Left forelimb (tissue), 1 donor: ENCODE measurements around the gene NXN.
"Not testable (repeated sequence)": the region's sequence is repeated elsewhere in the genome, so short reads cannot be mapped to it uniquely, and the experiment has no call there.

Experiments
- DNase-seq: peaks from one replicate; pipeline ENCODE4 v3.0.0-alpha.2; 2018; ENCODE audit warnings: low spot score

NXN gene

DNA sequence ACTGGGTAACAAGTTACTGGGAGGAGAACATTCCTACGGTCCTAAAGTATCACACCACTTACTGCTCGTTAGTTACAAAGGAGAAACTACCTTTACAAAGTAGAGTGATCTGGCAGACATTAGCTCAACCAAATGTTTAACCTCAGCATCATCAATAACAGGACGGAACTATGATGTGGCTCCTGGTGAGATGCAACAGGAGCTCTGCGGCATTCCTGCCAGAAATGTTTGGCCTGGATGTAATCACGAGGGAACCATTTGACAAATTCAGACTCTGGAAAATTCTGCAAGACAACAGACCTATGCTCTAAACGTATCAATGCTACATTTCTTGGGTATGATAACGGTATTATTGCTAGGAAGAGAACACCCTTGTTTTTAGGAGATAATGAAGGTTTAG lies 117.0 kb downstream of the NXN start:
- no peak for DNase-seq

DNA sequence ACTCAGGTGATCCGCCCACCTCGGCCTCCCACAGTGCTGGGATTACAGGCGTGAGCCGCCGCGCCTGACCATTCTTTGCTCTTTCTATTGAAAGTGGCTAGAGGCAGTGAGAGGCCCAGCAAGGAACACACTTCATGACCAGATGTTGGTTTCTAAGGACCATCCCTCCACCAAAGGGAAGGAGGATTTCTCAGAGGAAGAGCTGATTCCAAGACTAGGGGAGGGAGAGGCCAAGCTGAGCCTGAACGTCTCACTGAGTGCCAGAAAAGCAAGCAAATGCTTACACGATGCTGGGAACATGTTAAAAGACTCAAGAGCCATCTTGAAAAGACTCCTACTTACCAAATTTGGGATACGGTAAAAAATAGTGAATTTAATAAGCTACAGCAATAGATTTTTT lies 118.2 kb downstream of the NXN start:
- no peak for DNase-seq

DNA sequence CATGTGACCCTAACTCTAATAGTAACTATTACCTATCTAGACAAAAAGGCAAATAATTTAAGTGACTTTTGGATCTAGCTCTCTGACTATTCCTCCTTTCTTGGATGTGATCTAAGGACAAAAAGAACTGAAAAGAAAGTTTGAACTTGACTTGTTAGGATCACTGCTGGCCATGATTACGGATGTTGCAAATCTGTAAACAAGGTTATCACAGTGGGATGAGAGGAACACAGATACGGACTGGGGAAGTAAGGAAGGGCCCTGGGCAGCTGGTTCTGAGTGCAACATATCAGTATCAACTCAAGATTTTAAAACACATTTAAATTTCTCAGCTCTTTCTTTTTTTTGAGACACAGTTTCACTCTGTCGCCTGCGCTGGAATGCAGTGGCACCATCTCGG lies 118.8 kb downstream of the NXN start:
- no peak for DNase-seq

DNA sequence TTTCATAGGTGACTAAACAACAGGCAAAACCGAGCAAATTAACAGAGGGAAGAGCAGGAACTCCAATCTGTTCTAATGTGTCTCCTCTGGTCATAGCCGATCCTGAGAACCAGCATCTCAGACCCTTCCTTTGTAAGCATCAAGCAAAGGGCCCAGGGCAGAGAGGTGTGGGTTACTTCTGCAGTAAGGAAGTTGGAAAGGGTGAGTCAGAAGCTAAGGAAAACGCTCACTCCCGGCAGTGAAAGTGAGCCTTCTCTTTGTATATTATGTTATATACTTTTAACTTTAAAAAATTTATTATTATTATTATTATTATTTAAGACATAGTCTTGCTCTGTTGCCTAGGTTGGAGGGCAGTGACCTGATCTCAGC lies 119.8 kb downstream of the NXN start:
- no peak for DNase-seq

DNA sequence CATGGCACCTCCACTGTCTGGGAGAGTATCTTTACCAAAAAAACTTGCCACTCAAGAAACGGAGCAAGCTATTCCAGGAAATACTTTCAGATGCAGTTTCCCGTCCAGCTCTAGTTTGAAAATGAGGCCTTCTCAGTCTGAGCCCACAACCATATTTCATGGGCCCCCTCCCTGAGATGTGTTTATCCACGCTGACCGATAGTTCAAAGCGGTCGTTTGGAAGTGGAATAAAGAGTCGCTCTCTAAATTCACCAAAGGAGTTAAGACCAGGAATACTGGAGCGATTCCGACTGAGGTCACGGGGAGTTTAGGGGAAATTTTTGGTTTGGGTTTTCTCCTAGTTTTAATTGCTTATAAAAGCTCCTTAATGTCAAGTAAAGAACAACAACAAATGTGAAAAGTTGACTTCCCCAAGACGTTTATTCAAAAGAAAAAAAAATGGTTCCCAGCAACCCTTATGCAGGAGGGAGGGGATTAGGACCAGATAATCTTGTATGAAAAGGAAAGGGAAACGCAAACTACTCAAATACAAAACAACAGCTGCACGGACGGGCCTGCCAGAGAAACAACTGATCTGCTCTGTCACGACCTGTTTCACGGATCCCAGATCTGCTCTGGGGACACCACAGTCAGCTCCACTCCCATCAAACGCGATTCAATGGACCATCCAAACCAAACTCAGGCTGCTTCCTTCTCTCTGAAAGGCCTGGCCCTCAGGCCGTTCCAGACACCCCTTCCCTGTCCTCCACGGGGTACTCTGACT lies 120.3 kb downstream of the NXN start:
- DNase-seq = peak; percentile 78

DNA sequence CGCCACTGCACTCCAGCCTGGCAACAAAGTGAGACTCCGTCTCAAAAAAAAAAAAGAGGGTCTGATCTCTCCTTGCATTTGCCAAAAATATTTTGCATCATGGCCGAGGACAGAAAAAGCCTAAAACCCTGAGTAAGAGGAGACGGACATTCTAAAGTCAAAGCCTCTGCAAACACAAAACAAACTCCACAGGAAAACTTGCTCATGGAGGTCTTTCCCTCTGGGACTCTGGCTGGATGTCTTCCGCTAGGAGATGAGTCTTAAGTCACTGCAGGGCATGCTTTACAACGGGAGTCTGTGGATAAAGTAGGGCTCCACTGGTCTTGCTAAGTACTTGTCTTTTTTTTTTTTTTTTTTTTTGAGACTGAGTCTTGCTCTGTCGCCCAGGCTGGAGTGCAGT lies 123.4 kb downstream of the NXN start:
- no peak for DNase-seq

DNA sequence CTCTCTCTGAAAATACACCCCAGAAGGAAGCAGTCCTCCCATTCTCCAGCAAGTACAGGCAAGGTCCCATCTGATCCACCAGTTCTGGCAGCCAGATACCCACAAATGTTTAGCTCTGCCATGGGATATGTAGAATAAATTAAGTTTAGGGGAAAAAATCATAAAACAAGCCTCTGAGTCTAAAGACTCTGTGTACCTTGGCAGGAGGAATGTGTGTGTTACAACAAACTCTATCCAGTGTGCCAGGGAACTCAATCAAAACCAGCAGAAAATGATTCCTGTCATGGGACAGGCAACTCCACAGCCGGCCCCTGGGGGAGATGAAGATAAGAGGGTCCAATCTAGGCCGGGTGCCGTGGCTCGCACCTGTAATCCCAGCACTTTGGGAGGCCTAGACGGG lies 124.0 kb downstream of the NXN start:
- DNase-seq = no peak

DNA sequence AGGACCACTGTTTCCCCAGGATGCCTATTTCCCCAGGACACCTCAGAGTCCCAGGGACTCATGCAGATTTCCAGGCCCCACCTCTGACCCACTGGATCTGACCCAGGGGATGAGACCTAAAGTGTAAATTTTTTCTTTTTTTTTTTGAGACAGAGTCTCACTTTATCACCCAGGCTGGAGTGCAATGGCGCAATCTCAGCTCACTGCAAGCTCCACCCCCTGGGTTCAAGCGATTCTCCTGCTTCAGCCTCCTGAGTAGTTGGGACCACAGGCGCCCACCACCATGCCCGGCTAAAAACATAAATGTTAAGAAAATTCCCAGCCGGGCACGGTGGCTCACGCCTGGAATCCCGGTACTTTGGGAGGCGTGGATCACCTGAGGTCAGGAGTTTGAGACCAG lies 126.7 kb downstream of the NXN start:
- not testable (repeated sequence) for DNase-seq

DNA sequence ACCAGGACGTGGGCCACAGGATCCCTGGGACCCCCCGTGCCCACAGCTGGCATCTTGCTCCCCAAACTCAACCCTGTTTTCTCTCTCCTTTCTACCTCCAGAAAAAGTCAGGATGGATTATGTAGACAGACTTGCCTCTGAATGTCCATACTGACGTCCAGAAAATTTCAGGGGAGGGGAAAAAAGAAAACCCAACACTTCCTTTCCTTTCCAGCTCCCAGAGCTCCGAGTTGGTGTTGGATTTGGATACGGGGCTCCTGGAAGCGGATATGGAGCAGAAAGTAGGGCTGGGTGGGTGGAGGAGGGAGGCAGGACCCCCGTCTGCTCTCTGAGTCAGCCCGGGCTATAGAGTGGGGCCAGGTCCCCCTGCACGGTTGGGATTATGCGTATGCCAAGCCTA lies 127.2 kb downstream of the NXN start:
- no peak for DNase-seq

DNA sequence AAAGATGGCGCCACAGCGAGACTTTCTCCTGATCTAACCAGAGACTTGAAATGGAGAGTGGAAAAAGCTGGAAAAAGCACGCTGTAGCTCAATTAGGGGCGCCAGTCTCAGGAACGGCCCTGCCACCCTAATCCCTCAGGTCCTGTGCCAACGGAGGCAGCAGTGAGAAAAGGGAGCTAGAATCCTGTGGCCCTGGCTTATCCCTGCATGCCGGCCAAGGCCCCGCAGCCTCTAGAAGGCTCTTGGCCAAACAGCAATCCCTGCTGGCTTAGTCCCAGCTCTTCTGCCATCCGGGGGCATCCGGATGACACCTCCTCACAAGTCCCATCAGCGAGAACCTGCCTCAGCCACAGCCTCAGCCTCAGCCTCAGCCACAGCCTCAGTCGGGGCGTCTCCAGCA lies 127.7 kb downstream of the NXN start:
- no peak for DNase-seq

DNA sequence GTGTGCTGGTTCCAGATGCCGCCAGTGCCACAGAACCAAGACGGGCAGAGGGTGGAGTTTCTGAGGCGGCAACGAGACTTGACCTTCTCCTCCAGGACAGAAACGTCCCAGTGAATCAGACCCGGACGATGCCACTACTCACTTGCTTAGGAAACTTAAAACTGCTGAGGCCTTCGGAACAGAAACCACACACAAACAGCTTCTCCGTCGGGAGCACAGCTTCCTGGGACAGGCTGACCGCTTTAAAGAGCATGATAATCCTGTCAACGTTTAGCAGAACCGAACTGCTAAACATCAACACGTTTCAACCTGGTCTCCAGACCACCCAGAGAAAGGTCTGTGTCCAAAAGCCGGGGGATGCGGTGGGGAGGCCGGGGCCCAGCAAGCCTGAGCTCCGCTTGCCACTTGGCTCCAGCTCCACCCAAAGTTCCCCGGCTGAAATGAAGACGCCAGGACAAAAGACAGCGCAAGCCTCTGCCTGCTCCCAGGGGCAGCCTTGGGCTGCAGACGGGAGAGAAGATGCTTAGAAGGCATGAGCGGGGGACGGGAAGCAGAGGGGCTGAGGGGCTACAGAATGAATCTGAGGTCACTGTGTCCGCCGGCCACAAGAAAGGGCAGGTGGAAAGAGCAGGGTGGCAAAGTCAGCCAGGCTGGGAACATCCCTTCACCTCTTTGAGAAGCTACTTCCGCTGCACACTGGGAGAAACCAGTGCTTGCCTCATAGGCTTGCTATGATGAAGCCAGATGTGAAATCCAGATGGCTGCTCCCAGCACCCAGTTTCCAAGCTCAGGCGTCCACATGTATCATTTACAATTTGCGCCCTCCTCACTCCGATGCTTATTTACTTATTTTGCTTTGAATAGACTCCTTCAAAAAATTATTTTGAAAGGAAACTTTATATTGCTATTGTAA lies 128.5 kb downstream of the NXN start:
- DNase-seq = peak; percentile 76

DNA sequence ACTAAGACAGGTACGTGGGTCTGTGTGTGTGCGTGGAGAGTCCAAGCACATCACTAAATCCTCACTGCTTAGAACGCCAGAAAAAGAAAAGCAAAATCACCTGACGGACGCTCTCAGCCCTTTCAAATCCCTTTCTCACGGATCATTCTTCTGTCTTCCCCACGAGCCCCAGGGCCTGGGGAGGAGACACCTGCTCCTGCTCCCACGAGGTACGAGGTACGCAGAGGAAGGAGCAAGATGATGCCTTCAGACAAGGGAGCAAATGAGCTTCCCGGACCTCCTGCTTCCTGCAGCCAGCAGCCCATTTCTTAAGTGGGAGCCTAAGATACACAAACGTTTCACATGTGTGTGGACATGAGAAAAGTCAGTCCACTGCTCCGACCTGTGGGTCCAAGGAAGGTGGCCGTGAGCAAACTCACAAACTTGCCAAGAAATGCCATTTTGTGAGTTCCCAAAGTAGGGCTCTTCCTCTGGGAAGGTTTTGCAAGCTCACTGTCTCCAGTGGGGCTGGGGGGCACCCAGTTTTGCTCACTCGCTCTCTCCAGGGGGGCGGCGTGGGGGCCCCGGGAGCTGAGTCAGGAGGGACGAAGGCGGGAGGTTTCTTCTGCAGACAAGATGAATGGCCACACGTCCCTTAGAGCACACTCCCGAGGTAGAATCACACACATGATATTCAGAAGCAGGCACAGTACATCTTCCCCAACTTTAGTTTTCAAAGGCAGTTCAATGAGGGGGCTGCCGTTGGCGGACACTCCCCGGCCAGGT lies 129.3 kb downstream of the NXN start:
- no peak for DNase-seq

DNA sequence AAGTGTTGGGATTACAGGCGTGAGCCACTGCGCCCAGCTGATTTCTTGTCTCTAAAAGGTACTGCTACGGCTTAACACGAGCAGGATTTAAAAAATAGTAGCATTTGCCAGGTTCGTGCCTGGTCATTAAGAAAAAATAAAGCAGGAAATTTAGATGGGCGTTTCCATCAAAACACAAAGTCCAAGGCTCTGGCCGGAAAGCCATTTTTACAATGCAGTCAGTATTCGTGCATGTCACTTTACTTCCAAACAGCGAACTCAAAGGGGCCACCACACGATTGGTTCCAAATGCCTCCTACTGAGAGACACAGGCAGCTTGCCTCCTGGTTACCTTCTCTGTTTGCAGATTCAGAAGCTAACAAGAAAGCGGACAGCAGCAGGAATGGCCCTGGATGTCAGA lies 131.2 kb downstream of the NXN start:
- no peak for DNase-seq

DNA sequence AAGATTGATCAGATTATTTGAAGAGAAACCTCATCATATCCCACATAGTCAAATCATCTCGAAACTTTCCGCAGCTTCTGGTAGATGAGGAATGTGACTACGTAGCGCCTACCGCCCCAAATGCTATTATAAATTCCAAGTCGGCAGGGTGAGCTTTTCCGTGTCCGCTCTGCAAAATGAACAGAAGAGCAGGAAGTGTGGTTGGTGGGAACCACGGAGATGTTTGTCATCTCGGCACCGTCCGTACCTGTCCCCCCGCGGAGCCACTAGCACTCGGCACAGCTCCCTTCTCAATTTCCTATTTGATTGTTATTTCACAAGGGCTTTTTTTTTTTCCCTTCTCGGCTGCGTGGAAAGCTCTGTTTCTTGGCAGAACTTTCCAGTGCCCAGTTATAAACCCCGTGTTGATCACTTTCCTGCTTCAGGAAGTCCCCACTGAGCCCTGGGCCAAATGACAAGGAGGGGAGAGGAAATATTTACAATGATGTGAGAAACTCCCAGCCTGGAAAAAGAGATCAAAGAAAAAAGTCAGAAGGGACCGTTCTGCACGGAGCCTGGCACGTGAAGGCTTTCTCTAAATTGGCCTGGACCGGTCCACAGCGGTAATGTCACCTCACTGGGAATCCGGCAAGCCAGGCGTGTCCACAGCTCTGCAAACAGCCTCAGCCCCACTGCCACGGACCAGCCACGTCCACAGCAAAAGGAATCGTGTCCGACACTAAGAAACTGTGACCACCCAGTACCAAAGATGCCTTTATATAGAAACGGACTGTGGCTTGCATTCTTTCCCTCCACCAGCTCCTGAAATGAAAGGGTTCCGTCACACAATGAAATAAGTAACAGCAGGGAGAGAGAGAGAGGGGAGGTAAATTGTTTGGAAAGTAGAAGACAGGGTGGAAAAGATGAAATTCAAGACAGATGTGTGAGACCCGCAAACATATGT lies 132.4 kb downstream of the NXN start:
- no peak for DNase-seq

DNA sequence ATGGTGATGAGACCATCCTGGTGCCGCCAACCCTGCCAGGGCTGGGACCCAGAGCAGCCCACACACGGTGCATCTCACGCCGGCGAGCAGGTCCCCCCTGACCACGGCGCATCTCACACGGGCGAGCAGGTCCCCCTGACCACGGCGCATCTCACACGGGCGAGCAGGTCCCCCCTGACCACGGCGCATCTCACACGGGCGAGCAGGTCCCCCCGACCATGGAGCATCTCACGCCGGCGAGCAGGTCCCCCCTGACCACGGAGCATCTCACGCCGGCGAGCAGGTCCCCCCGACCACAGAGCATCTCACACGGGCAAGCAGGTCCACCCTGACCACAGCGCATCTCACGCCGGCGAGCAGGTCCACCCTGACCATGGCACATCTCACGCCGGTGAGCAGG lies 138.3 kb downstream of the NXN start:
- no peak for DNase-seq

DNA sequence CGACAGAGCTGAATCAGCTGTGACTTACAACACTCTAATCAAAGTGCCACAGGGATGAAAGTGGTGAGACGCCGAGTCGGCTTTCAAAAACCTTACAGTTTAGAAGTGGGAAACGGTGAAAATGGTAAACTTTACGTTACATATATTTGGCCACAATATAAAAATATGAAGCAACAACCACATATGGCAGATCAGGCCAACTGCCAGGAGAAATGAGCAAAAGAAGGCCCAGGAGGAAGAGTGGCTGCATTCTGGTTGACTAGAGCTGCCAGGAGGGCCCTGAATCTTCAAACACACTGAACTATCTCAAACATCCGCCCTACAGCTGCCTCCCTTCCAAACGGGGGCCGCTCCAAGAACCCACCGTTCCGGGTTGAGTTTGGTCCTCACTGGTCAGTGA lies 141.1 kb downstream of the NXN start:
- no peak for DNase-seq

DNA sequence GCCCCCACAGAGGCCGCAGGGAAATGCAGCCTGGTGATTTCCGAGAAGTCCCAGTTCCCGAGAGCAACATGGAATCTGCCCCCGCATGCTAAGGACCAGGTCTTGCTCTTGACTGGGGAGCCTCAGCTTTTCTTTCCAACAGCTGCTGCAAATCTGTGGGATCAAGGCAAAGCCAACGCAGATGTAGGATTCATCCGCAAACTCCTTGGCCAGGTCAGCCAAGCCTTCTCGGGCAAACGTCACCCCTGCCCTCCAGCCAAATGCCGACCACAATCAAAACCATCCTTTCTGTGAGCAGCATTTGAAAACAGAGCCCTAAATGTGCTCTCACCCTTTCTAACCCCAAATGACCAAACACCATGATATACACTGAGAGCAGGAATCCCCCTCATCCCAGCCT lies 143.4 kb downstream of the NXN start:
- no peak for DNase-seq

DNA sequence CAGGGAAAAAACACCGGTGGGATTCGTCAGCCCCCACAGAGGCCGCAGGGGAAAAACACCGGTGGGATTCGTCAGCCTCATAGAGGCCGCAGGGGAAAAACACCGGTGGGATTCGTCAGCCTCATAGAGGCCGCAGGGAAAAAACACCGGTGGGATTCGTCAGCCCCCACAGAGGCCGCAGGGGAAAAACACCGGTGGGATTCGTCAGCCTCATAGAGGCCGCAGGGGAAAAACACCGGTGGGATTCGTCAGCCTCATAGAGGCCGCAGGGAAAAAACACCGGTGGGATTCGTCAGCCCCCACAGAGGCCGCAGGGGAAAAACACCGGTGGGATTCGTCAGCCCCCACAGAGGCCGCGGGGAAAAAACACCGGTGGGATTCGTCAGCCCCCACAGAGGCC lies 143.9 kb downstream of the NXN start:
- DNase-seq = not testable (repeated sequence)

DNA sequence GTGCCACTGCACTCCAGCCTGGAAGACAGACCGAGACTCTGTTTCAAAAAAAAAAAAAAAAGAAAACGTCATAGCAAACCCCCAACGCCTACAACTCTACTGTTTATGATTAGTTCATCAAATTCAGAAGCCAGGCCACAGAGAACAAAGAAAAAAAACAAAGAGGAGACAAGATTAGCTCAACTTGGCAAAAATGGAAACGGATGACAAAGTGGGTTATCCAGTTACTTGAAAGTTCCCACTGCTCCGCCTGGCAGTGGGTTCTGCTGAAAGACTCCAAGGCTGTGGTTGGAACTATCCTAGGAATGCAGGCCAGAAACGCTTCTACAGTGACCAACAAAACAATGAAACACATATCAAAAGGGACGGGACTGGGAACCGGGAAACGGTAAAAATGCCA lies 144.3 kb downstream of the NXN start:
- no peak for DNase-seq

DNA sequence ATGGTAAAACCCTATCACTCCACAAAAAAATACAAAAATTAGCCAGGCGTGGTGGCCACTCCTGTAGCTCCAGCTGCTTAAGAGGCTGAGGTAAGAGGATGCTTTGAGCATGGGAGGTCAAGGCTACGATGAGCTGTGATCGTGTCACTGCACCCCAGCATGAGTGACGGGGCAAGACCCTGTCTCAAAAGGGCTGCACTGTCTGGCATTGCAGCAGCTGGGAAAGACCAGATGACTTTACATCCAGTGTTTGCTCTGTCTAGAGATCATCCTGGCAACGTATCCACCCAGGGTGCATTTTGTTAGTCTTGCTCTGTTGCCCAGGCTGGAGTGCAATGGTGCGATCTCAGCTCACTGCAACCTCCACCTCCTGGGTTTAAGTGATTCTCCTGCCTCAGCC lies 145.4 kb downstream of the NXN start:
- no peak for DNase-seq

DNA sequence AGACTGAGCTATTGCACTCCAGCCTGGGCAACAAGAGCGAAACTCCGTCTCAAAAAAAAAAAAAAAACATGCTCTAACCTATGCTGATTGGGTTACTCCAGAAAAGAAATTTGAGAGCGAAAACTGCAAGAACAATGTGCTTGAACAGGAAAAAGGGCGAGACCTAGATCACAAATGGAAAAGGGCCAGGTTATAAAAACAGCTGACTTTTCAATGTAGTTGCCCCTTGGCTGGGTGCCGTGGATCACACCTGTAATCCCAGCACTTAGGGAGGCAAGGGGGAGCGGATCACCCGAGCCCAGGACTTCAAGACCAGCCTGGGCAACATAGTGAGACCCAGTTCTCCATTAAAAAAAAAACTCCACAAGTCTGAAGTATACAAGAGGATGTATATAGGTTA lies 148.6 kb downstream of the NXN start:
- no peak for DNase-seq

DNA sequence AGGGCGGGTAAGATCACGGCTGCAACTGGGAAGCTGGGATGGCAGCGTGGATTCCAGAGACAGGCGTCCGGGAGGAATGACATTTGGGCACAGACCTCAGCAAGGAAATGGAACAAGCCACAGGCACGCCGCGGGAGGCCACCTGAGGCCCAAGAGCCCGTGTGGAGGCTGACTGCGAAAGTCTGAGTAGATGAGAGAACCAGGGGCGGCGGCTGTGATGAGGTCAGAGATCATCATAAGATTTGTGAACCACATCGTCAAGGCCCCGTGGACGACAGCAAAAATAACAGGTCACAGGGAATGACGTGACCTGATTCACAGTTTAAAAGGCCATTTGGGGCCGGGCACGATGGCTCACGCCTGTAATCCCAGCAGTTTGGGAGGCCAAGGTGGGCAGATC lies 149.2 kb downstream of the NXN start:
- no peak for DNase-seq
